GM20000 (cell line): ENCODE measurements around the gene MAN1A2.
"Not testable (repeated sequence)": the region's sequence is repeated elsewhere in the genome, so short reads cannot be mapped to it uniquely, and the experiment has no call there.

Source experiments
- DNase-seq: peaks from one replicate; pipeline ENCODE4 v3.0.0; 2012; ENCODE audit warnings: low spot score
- TF ChIP-seq, protein P1 (sequence below): IDR thresholded peaks from 2 replicates; pipeline ENCODE4 v1.5.1; 2012; ENCODE audit warnings: mild to moderate bottlenecking, control low read depth; ENCODE audit errors: extremely low read depth, missing control alignments

MAN1A2 gene

DNA sequence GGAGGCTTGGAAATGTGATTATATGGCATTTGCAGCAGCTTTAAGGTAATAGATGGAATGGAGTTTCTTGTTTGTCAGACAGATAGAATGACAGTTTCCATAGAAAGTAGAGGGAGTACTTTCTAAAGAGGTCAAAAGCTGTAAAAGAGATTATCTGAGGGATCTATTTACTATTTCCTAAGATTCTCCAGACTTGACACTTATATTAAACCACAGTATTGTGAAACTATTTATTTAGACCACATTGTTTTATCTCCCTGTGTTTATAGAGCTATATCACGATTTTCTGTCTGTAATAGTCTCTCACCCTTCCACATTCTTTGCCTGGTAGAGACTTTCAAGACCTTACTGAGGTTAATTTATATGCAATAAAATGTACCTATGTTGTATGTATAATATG lies 66.7 kb downstream of the MAN1A2 start:
- DNase-seq = no peak
- TF ChIP-seq, protein P1, sequence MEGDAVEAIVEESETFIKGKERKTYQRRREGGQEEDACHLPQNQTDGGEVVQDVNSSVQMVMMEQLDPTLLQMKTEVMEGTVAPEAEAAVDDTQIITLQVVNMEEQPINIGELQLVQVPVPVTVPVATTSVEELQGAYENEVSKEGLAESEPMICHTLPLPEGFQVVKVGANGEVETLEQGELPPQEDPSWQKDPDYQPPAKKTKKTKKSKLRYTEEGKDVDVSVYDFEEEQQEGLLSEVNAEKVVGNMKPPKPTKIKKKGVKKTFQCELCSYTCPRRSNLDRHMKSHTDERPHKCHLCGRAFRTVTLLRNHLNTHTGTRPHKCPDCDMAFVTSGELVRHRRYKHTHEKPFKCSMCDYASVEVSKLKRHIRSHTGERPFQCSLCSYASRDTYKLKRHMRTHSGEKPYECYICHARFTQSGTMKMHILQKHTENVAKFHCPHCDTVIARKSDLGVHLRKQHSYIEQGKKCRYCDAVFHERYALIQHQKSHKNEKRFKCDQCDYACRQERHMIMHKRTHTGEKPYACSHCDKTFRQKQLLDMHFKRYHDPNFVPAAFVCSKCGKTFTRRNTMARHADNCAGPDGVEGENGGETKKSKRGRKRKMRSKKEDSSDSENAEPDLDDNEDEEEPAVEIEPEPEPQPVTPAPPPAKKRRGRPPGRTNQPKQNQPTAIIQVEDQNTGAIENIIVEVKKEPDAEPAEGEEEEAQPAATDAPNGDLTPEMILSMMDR = no peak

DNA sequence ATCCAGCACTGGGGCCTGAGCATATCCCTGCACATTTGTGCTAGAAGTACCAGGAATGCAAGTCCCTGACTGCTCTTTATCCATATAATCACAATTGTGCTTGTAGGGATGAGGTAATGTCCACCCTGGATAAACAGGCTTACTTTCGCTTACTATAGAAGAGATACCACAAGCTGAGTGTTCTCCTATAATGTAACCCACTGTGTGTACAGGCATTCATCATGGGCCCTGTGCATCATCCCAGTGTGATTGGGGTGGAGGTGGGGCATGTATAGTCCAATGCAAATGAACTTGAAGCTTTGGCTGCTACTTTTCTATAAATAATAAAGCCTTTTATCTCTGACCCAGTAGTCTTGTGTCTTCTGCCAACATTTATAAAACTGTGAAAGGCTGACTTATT lies 69.3 kb downstream of the MAN1A2 start:
- no peak for DNase-seq
- TF ChIP-seq, protein P1 = no peak

DNA sequence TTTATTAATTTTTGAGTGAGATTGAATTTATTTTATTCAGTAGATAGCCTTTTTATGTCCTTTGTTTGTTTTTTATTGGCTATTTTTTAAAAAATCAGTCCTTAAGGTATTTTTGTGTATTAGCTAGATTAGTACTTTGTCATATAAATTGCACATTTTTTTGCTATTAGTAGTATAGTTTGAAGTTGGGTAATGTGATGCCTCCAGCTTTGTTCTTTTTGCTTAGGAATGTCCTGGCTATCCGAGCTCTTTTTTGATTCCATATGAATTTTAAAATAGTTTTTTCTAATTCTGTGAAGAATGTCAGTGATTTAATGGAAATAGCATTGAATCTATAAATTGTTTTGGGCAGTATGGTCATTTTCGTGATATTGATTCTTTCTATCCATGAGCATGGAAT lies 80.4 kb downstream of the MAN1A2 start:
- no peak for DNase-seq
- TF ChIP-seq, protein P1 = no peak

DNA sequence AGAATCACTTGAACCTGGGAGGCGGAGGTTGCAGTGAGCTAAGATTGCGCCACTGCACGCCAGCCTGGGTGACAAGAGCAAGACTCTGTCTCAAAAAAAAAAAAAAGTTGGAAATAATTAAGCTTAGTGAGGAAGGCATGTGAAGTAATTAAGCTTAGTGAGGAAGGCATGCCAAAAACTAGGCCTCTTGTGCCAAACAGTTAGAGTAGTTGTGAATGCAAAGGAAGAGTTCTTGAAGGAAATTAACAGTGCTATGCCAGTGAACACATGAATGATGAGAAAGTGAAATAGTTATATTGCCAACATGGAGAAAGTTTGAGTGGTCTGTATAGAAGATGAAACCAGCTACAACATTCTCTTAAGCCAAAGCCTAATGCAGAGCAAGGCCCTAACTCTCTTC lies 85.0 kb downstream of the MAN1A2 start:
- no peak for DNase-seq
- TF ChIP-seq, protein P1 = no peak

DNA sequence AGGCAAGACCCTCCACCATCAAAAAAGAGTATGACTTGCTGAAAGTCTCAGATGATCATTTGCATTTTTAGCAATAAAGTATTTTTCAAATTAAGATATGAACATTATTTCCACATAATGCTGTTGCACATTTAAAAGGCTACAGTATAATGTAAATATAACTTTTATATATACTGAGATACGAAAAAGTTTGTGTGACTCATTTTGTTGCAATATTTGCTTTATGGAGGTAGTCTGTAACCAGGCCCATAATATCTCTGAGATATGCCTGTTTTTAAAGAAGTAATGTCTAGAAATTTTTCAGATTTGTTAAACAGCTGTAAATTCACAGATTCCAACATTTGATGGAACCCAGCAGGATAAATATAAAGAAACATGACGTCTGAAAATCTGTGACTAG lies 86.7 kb downstream of the MAN1A2 start:
- no peak for DNase-seq
- TF ChIP-seq, protein P1 = no peak

DNA sequence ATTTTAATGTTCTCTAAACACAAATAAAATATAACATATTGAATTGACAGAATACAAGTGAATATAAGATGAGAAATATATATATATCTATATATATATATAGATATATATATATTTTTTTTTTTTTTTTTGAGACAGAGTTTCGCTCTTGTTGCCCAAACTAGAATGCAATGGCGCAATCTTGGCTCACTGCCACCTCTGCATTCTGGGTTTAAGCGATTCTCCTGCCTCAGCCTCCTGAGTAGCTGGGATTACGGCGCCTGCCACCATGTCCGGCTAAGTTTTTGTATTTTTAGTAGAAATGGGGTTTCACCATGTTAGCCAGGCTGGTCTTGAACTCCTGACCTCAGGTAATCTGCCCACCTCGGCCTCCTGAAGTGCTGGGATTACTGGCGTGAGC lies 91.2 kb downstream of the MAN1A2 start:
- not testable (repeated sequence) for DNase-seq

DNA sequence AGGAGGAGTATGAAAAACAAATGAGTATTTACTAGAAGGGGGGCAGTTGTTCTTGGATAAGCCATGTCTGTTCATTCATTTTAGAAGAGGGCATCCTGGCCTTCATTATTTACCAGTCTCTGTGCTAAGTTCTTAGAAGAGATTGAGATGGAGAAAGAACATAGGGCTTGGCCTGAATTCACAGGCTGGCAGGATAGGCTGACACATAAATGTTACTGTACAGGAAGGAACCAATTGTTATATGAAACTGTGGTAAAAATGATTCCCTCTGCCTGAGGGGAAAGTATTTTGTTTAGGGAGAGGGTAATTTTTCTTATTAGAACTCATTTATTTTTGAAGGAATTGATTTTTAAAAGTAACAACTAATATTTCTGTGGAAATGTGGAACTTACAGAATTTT lies 99.5 kb downstream of the MAN1A2 start:
- TF ChIP-seq, protein P1 = no peak
- no peak for DNase-seq

DNA sequence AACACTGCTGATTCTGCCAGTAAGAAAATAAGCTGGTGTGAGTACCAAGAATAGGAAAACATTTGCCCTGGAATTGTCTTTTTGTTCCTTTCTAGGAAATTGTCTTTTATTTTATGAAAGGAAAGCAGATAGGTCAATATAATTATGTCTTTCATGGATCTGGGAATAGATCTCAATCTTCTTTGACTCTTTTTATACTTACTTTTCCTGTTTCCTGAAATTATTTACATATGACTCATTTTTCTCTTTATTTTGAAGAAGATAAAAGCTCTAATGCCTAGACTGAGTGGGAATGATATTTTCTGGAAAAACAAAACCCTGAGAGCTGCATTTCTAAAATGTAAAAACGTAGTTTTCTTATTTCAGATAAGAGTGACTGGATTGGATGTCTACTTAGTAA lies 100.1 kb downstream of the MAN1A2 start:
- TF ChIP-seq, protein P1 = no peak
- no peak for DNase-seq
